Epithelial cell of prostate (primary cell): ENCODE data around the gene FUT6.
"Not testable (repeated sequence)": the region's sequence is repeated elsewhere in the genome, so short reads cannot be mapped to it uniquely, and the experiment has no call there.

ENCODE experiments used
- DNase-seq: peaks from one replicate; pipeline ENCODE4 v3.0.0-alpha.2; 2011; ENCODE audit warnings: low read depth, low spot score
- H3K27ac ChIP-seq: fragments of 450-650 bp; 2 replicates; pipeline ENCODE4 v1.5.1; 2017; ENCODE audit warnings: mild to moderate bottlenecking

Gene FUT6

DNA sequence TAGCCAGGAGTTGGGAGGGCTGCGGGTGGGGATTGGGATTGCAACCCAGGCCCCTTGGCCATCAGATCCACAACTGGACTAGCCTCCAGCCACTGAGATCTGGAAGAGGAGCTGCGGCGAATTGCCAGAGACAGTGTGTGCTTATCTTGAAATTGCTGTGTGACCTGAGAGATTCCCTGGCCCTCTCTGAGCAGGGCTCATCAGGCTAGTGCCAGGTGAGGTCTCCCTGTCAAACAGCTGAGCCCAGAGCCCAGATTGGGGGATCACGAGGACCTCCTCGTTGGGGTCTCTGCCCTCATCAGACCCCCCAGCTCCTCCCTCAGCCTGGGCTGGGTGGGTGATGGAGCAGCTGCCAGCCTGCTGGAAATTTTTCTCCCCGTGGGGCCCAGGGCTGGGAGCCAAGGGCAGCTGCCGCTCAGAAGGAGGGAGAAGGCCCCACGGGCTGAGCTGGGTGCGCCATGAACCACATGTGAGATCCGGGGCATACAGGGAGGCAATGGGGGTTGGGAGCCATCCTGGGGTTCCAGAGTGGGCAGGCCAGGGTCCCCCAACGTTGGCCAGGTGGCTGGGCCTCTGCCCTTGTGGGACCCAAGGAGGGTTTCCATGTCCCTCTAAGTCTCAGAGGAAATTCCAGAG lies 23.6 kb upstream of the FUT6 start:
- no peak overlapping the region for H3K27ac ChIP-seq
- DNase-seq: no peak

DNA sequence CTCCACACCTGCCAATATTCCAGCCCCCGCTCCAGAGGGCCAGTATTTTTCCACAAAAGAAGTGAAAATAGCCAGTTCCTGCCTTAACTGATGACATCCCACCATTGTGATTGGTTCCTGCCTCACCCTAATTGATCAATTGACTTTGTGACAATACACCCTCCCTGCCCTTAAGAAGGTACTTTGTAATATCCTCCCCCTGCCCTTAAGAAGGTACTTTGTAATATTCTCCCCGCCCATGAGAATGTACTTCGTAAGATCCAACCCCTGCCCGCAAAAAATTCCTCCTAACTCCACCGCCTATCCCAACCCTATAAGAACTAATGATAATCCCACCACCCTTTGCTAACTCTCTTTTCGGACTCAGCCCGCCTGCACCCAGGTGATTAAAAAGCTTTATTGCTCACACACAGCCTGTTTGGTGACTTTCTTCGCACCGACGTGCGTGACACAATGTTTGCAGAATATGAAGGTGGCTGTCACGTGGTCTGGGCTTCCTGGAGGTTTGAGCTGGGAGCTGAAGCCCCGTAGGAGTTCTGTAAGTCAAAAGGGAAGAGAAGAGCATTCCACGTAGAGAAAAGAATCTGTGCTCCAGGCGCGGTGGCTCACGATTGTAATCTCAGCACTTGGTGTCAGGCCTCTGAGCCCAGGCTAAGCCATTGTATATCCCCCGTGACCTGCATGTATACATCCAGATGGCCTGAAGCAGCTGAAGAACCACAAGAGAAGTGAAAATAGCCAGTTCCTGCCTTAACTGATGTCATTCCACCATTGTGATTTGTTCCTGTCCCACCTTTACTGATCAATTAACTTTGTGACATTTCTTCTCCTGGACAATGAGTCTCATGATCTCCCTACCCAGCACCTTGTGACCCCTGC lies 17.9 kb upstream of the FUT6 start:
- no peak overlapping the region for H3K27ac ChIP-seq
- DNase-seq: no peak

DNA sequence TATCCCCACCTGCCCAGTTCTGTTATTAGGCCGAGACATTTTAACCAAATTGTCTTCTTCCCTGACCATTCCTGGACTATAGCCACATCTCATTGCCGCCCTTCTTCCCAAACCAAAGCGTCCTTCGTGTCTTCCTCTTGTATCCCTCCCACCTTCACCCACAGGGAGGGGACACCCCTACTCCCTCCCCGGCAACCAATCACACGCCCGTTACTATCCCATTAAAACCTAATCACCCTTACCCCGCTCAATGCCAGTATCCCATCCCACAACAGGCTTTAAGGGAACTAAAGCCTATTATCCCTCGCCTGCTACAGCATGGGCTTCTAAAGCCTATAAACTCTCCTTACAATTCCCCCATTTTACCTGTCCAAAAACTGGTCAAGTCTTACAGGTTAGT lies 15.6 kb upstream of the FUT6 start:
- not testable (repeated sequence) for DNase-seq

DNA sequence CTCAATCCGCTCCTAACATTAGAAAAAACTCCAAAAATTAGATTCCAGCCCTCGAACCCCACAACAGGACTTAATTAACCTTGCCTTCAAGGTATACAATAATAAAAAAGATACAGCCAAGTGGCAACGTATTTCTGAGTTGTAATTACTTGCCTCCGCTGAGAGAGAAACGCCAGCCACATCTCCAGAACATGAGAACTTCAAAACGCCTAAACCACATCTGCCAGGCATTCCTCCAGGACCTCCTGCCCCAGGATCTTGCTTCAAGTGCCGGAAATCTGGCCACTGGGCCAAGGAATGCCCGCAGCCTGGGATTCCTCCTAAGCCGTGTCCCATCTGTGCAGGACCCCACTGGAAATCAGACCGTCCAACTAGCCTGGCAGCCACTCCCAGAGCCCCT lies 14.6 kb upstream of the FUT6 start:
- DNase-seq, H3K27ac ChIP-seq: not testable (repeated sequence)

More for the DNA sequence above, 15.6 kb upstream of the FUT6 start:
- not testable (repeated sequence) for H3K27ac ChIP-seq

DNA sequence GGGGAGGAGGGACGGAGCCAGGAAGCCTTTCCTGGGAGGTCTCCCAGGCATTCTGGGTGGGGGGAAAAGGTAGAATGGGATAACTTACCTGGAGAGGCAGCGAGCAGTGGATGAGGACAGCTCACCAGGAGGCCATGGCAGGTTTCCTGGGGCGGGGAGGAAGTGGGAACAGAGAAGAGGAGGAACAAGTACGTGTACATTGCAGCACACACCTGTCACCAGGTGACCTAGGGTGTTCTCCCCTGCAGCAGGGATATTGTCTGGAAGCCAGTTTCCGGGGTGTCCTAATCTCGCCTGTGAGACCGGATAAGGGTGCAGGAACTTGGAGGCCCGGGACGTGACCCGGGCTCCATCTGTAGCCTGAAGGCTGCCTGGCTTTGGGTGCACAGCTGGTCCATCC lies 11.8 kb upstream of the FUT6 start, which contains the start of gene FUT3:
FUT3 (minus strand) TSS at position 148 of the 400 bp plus-strand sequence.
- H3K27ac ChIP-seq: peak within 1 kb of the TSS; percentile 97
- DNase-seq: peak; percentile 59

DNA sequence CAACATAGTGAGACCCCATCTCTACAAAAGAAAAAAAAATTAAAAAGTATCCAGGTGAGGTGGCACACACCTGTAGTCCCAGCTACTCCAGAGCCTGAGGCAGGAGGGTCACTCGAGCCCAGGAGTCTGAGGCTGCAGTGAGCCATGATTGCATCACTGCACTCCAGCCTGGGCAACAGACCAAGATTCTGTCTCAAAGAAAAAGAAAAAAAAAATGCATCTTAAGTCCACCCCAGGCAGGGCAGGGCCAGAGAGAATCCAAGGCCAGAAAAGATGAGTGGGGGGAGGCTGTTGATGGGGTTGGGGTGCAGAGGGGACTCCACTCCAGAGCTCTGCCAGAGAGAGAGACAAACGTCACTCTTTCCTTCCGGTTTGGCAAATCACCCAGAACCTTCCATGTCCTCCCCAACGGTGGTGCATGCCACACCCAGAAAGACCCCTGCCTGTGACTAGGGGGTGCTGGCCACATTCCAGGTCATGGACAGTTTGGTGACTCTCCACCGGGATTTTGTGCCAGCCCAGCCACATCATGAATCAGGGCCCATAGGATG lies 11.3 kb upstream of the FUT6 start:
- DNase-seq: no peak
- H3K27ac ChIP-seq: peak overlapping the region; percentile 97

DNA sequence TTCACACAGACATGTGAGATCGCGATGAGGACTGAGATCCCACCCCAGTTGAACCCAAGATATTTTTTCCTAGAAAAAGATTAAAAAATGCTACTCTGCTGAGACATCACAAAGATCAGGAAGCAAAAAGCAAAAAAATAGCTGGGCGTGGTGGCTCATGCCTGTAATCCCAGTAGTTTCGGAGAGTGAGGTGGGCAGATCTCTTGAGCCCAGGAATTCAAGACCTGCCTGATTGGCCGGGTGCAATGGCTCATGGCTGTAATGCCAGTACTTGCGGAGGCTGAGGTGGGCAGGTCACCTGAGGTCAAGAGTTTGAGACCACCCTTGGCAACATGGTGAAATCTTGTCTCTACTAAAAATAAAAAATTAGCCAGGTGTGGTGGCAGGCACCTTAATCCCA lies 10.7 kb upstream of the FUT6 start:
- no peak for DNase-seq
- H3K27ac ChIP-seq: peak overlapping the region; percentile 97

DNA sequence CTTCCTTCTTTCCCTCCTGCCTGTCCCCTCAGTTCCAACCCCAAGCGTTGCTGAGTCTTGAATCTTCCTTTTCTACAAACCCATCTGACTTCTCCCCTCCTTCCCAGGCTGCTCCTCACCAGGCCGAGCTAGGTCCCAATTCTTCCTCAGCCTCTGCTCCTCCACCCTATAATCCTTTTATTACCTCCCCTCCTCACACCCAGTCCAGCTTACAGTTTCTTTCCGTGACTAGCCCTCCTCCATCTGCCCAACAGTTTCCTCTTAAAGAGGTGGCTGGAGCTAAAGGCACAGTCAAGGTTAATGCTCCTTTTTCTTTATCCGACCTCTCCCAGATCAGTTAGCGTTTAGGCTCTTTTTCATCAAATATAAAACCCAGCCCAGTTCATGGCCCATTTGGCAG lies 9.1 kb upstream of the FUT6 start:
- DNase-seq, H3K27ac ChIP-seq: not testable (repeated sequence)

DNA sequence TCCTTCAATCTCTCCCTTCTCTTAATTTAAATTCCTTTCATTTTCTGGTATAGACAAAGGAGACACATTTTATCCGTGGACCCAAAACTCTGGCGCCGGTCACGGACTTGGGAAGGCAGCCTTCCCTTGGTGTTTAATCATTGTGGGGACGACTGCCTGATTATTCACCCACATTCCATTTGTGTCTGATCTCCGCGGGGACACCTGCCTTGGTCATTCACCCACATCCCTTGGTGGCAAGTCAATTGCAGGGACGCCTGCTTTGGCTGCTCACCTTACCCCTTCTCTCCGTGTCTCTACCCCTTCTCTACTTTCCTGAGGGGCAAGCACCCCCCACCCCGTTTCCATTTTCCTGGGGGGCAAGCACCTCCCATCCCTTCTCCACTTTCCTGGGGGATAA lies 8.3 kb upstream of the FUT6 start:
- DNase-seq, H3K27ac ChIP-seq: not testable (repeated sequence)

DNA sequence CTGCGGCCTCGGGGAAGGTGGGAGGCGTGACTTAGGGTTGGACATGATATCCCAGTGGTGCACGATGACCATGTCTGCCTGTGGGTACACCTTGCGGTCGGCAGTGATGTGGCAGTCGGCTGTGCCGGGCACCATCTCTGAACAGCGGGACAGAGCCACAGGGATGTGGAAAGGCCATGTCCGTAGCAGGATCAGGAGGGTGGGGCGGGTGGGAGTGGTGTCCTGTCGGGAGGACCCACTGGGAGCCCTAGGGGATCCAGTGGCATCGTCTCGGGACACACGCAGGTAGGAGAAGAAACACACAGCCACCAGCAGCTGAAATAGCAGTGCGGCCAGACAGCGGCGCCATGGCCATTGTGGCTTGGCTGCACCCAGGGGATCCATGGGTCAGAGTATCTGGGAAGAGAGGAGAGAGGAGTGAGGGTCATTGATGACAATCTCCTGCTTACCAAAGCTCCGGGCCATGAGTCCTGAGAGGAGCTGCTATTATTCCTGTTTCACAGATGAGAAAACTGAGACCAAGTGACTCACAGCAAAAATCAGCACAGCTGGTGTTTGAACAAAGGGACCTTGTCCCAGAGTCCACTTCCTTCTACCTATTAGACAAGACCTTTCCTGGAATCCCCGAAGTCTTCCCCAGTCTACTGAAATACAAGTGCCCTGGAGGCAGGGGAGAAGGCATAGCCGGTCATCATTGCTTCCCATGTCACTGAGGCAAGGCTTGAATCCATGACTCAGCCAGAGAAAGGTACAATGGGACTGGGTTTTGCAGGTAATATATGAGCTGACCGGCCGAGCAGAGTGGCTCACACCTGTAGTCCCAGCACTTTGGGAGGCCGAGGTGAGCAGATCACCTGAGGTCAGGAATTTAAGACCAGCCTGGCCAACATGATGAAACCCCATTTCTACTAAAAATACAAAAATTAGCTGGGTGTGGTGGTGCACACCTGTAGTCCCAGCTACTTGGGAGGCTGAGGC lies 5.2 kb upstream of the FUT6 start:
- no peak overlapping the region for H3K27ac ChIP-seq
- no peak for DNase-seq

DNA sequence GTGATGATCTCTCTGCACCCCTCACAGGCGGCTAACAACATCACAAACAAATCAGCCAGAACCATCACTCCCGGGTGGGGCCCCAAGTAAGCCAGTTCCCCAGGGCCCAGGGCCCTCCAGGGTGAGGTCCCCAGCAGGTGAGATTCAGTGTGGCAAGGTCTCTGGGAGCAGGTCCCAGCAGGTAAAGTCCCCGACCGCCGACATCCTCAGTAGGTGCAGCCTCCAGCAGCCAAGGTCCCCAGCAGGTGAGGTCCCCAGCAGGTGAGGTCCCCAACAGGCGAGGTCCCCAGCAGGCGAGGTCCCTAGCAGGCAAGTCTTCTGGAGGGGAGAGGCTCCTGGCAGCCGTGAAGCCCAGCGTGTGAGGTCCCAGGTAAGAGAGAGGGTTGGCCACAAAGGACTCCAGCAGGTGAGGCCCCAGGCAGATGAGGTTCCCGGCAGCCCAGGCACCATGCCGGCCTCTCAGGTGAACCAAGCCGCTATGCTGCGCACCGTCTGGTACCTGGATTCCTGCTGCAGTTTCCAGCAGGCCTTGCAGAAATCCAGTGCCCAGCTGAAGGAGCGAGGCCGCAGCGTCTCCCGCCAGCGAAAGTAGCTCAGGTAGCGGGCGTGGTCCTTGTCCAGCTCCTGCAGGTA lies 3.9 kb upstream of the FUT6 start:
- no peak for DNase-seq
- H3K27ac ChIP-seq: no peak overlapping the region

DNA sequence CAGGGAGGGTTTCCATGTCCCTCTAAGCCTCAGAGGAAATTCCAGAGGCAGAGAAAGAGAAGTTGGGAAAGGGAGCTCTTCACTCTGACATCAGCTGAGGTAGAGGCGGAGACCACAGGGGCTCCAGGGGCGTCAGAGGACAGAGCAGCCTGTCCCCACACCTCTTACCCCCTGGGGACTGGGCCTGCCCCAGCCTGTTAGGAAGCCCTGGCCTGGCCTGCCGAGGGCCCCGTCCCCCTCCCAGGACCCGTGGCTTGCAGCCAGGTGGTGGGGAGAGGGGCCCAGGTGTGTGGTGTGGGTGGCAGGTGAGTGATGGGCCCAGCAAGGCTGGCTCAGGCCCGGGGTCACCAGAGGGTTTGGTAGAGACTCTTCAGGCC lies 2.2 kb upstream of the FUT6 start:
- not testable (repeated sequence) for H3K27ac ChIP-seq, DNase-seq

DNA sequence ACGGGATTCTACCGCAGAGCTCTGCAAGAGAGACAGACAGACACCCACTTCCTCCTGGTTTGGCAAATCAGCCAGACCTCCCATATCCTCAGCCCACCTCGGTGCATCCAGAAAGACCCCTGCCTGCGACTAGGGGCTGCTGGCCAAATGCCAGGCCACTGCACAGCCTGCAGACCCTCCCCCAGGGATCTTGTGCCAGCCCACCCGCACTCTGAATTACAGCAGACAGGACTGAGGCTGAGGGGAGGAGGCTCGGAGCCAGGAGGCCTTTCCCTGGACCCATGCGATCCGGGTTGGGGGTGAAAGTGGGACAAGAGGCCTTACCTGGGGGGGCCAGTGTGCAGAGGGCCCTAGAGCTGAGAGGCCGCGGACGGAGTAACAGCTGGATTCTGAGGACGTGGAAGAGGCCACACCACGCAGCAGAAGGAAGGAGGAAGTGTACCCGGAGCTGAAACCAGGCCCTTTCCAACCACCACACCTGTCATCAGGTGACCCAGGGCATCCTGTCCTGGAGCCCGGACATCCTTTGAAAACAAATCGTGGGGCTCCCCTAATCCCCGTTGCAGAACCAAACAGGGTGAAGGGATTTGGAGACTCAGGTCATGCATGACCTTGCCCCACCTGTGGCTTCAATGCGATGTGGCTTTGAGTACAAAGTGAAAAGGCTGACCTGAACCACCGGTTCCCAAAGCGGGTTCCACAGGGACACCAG lies 993 bp downstream of the FUT6 start:
- DNase-seq: no peak
- H3K27ac ChIP-seq: peak overlapping the region; percentile 17

DNA sequence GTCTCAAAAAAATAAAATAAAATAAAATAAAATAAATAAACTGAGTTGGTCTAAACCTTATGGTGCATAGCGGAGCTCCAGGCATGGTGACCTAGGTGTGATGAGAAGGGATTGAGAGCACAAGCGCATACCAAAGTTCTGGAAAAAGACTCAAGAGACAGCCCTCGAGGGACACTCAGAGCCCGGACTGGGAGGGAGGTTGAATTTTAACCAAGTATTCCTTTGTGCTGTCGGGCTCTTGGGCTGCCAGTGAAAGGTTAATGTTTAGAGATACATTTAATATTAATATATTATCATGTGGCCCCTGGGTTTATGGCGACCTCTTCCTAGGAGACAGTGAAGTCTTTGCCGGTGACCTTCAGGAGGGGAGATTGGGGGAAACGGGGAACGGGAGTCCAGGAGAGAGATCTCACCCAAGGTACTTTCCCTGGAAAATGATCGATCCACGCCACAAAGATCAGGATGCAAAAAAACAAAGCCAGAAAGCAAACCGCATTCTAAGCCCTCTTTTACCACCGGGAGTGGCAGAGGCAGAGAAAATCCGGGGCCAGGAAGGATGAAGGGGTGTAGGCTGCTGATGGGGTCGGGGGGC lies 1.6 kb downstream of the FUT6 start:
- H3K27ac ChIP-seq: no peak overlapping the region

DNA sequence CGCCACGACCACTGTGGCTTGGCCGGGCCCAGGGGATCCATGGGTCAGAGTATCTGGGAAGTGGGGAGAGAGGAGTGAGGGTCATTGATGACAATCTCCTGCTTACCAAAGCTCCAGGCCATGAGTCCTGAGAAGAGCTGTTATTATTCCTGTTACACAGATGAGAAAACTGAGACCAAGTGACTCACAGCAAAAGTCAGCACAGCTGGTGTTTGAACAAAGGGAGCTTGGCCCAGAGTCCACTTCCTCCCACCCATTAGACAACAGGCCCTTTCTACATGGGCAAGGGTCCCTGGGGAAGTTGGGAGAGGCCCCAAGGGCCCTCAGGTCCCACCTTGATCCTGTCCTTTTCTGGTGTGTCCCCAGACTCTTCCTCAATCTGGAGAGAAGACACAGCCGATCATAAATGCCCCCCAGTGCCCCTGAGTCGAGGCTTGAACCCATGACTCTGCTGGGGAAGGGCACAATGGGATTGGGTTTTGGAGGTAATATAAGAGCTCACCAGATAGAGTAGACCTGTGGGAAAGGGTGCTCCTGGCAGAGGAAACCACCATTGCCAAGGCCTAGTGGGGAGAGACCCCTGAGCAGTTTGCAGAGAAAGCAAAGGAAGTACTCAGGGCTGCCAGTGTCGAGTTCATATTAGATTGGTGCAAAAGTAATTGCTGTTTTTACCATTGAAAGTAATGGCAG lies 6.8 kb downstream of the FUT6 start:
- no peak for DNase-seq
- no peak overlapping the region for H3K27ac ChIP-seq

More for the DNA sequence above, 1.6 kb downstream of the FUT6 start:
- no peak for DNase-seq

DNA sequence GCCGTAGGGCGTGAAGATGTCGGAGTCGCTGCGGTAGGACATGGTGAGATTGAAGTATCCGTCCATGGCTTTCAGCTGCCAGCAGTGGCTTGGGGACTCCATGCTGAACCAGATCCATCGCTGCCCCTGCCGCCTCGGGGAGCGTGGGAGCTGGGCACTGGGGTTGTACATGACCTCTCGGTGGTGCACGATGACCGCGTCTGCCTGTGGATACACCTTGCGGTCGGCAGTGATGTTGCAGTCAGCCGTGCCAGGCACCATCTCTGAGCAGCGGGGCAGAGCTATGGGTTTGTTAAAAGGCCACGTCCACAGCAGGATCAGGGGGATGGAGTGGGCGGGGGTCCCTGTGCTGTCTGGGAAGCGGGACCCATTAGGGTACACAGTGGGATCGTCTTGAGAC lies 7.4 kb downstream of the FUT6 start:
- DNase-seq: no peak

DNA sequence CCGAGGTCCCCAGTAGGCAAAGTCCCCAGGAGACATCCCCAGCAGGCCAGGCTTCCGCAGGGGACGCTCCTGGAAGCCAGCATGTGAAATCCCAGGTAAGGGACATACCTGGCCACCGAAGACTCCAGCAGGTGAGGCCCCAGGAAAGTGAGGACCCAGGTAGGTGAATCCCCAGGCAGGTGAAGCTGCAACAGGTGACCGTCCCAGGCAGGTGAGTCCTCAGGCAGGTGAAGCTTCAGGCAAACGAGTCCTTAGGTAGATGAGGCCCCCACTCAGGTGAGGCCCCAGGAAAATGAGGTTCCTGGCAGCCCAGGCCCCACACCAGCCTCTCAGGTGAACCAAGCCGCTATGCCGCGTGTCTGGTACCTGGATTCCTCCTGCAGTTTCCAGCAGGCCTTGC lies 8.3 kb downstream of the FUT6 start:
- no peak for DNase-seq
- no peak overlapping the region for H3K27ac ChIP-seq

More for the DNA sequence above, 7.4 kb downstream of the FUT6 start:
- no peak overlapping the region for H3K27ac ChIP-seq
